BJ (cell line): Measurements from ENCODE around the gene ANTKMT. TPM values are rescaled to one million over a fixed set of nuclear protein-coding genes. Genes with fewer than 3 reads are reported as not detected.

Source experiments
- CTCF ChIA-PET: fragments of 350-600 bp; formaldehyde crosslinking; extraction: SDS; loops from one replicate; lab custom pipeline; 2021; ENCODE audit warnings: antibody characterized with exemption, inconsistent platforms; lab: Yijun Ruan, JAX
- POLR2A ChIA-PET: fragments of 300-600 bp; sonication (Branson Sonifier 250); formaldehyde crosslinking; extraction: SDS; loops from one replicate; lab custom pipeline; 2021; ENCODE audit warnings: antibody characterized with exemption; lab: Charles Lee
- DNase-seq: peaks from one replicate; pipeline ENCODE4 v3.0.0-alpha.2; 2011; ENCODE audit warnings: low read depth
- H3K27me3 ChIP-seq: 2 replicates; pipeline ENCODE4 v1.6.0; 2011; ENCODE audit warnings: low read length; ENCODE audit not compliant: control insufficient read depth, insufficient read depth
- H3K36me3 ChIP-seq: 2 replicates; pipeline ENCODE4 v1.5.1; 2011; ENCODE audit warnings: low read length; ENCODE audit not compliant: control insufficient read depth, insufficient read depth
- H3K4me3 ChIP-seq: 2 replicates; pipeline ENCODE4 v1.5.1; 2011; ENCODE audit warnings: low read depth, mild to moderate bottlenecking, control low read depth, low read length
- polyA plus RNA-seq: library from polyadenylated mRNA; depleted of rRNA; stranded (reverse); fragments of >200 nt; gene quantifications from 2 replicates; pipeline ENCODE4 v1.2.3, GENCODE V29; 2011
- TF ChIP-seq, protein P1 (sequence below): IDR thresholded peaks from 2 replicates; pipeline ENCODE4 v1.5.1; 2011; ENCODE audit warnings: low read depth, mild to moderate bottlenecking, control low read depth, inconsistent platforms, low read length, moderate library complexity; ENCODE audit not compliant: insufficient read depth

Gene ANTKMT
- polyA plus RNA-seq, 1 experiment, result 10.7 TPM

DNA sequence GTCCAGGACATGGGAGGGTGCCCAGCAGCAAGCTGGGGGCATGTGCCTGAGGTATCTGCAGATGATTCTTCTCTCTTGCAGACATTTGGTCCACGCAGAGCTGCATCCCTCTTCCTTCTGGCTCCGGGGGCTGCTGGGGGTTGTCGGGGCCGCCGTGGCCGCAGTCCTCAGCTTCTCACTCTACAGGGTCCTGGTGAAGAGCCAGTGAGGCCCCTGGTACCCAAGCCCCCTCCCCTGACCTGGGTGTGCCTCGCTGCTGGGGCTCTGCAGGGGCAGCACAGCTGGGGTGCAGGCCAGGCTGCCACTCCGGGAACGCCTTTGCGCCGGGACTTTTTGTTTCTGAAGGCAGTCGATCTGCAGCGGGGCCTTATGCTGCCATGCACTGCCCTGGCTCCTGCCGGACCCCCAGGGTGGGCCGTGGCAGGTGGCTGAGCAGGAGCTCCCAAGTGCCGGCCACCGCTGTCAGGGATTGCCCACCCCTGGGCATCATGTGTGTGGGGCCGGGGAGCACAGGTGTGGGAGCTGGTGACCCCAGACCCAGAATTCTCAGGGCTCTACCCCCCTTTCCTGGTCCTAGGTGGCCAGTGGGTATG, 47.5 kb upstream of the ANTKMT start:
- CTCF ChIA-PET, result interaction anchor here (1.0 kb wide), 1 partner anchor 13 kb away, joined by 4 read pairs; no protein-coding TSS in a partner anchor
- H3K36me3 ChIP-seq, result peaks cover 41% of the 10 kb centered on the region
- TF ChIP-seq, protein P1, sequence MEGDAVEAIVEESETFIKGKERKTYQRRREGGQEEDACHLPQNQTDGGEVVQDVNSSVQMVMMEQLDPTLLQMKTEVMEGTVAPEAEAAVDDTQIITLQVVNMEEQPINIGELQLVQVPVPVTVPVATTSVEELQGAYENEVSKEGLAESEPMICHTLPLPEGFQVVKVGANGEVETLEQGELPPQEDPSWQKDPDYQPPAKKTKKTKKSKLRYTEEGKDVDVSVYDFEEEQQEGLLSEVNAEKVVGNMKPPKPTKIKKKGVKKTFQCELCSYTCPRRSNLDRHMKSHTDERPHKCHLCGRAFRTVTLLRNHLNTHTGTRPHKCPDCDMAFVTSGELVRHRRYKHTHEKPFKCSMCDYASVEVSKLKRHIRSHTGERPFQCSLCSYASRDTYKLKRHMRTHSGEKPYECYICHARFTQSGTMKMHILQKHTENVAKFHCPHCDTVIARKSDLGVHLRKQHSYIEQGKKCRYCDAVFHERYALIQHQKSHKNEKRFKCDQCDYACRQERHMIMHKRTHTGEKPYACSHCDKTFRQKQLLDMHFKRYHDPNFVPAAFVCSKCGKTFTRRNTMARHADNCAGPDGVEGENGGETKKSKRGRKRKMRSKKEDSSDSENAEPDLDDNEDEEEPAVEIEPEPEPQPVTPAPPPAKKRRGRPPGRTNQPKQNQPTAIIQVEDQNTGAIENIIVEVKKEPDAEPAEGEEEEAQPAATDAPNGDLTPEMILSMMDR, result no peak

DNA sequence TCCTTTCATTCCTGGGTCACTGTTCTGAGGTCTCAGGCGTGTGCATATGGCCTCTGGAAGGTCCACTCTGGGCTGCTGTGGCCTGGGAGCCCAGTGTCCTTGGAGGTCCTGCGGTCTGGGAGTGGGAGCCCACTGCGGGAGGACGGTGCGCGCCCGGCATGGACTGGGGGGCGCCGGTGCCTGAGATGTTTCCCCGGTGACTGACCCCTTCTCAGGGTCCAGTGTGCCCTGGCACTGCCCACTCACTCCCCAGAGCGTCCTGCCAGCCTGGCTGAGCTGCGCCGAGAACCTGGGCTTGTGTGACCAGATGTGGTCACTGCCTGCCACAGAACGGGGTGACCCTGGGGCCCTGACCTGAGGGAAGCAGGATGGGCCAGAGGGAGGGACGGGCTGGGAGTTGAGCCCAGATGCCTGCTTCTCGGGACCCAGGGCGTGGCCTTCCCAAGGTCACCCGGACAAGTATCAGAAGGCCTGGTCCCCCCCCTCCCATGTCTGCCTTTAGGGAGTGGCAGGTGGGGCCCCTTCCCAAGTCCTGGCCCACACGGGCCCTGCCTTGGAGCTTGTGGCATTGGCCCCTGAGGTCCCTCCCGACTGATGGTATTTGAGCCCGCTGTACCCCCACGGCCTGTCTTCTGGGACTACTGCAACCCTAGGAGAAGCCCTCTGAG, 46.6 kb upstream of the ANTKMT start:
- POLR2A ChIA-PET, result no interaction called here
- H3K27me3 ChIP-seq, result no peaks in the 10 kb centered on the region
- CTCF ChIA-PET, result no interaction called here
- H3K36me3 ChIP-seq, result peaks cover 38% of the 10 kb centered on the region
- TF ChIP-seq, protein P1, result no peak
- H3K4me3 ChIP-seq, result no peak overlapping the region
- DNase-seq, result no peak

More for the DNA sequence above, 47.5 kb upstream of the ANTKMT start:
- Histone ChIP-seq H3K4me3 (no peak overlapping the region), H3K27me3 (no peaks in the 10 kb centered on the region)
- DNase-seq, result no peak
- POLR2A ChIA-PET, result no interaction called here

DNA sequence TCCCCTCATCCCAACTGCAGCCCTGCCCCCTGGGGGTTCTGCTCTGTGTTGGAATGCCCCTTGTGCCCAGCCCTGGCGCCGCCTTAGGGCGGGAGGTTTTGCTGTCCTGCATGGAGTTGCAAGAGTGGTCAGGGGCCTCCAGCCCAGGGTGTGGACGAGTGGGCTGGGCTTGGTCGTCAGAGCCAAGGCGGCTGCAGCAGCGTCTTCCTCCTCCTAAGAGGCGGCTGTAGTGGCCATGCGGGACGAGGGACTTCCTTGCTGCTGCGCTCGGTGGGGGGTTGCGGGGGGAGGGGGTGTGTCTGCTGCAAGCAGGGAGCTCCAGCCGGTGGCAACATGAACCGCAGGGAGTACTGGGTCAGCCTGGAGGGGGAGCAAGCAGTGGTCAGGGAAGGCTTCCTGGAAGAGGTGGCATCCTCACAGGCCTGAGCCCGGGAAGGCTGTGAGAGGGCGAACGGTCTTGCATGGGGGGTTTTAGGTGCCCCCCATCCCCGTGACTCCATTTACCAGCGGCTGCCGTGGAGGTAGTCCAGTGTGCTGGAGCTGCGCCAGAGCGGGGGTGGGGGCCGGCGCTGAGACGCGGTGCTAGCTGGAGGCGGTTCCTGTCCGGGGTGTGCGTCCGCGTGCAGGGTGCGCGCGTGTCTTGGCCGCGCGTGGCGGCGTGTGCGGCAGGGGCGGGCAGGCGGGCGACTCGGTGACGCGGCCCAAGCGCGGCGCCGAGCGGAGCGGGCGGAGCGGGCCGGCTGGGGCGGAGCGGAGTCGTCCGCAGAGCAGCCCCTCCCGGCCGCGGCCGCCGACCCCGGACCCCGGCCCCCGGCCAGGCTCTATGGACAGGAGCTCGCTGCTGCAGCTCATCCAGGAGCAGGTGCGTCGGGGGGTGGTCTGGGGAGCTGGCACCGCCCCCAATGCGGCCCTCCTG, 45.7 kb upstream of the ANTKMT start, which contains the start of gene RHBDL1:
Gene RHBDL1 (plus strand): TSS at position 704 of the 916 bp plus-strand sequence. CDS start 120 bp downstream, at position 824.
- ChIA-PET CTCF (interaction anchor here (0.8 to 1.9 kb wide), 2 partner anchors 7 to 9 kb away, joined by 4 to 6 read pairs; partner anchors contain the start of gene RHOT2), POLR2A (no interaction called here)
- TF ChIP-seq, protein P1, result no peak
- Histone ChIP-seq H3K27me3 (no peaks in the 10 kb centered on the region), H3K4me3 (peak within 1 kb of the TSS; percentile 40), H3K36me3 (peaks cover 32% of the 10 kb centered on the region)
- no peak for DNase-seq

DNA sequence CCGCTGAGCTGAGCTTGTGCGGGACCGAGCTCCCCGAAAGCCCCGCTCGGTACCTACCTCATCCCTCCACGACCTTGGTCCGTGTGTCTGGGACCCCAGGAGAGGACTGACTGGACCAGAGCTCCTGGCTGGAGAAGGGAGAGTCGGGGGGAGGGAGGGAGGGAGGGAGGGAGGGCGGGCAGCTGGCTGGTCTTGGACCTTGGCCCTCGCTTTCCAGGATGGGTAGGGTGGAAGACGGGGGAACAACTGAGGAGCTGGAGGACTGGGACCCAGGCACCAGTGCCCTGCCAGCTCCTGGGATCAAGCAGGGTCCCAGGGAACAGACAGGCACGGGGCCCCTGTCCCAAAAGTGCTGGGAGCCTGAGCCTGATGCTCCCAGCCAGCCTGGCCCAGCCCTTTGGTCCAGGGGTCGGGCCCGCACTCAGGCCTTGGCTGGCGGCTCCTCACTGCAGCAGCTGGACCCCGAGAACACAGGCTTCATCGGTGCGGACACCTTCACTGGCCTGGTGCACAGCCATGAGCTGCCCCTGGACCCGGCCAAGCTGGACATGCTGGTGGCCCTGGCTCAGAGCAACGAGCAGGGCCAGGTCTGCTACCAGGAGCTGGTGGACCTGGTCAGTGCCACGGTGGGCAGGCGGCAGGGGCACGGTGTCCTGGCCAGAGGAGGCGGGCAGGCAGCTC, 44.9 kb upstream of the ANTKMT start:
- CTCF ChIA-PET, result interaction anchor here (0.8 to 1.9 kb wide), 2 partner anchors 8 to 10 kb away, joined by 4 to 6 read pairs; partner anchors contain the start of gene RHOT2
- peaks cover 24% of the 10 kb centered on the region for H3K36me3 ChIP-seq
- TF ChIP-seq, protein P1, result no peak
- POLR2A ChIA-PET, result no interaction called here
- H3K4me3 ChIP-seq, result peak overlapping the region; percentile 40
- DNase-seq, result no peak
- no peaks in the 10 kb centered on the region for H3K27me3 ChIP-seq
